H1 (cell line): ENCODE measurements around the gene CENPP. TPM values are rescaled to one million over a fixed set of nuclear protein-coding genes. Genes with fewer than 3 reads are reported as not detected.

Experiments
- NRF1 ChIP-seq: IDR thresholded peaks from 2 replicates; pipeline ENCODE4 v1.6.1; 2011; ENCODE audit warnings: mild to moderate bottlenecking, low read depth, low read length, improper control_type of control experiment
- POLR2A ChIP-seq, 2 experiments: IDR thresholded peaks; 1 replicate in 1 of 2; 2 replicates in 1 of 2; pipeline ENCODE4 v1.6.1; 2011; ENCODE audit warnings: low read depth in 2 of 2, low read length in 2 of 2, mild to moderate bottlenecking in 2 of 2; ENCODE audit errors: control extremely low read depth in 1 of 2
- SAP30 ChIP-seq: fragments of 300-600 bp; sonication (generic); IDR thresholded peaks from 2 replicates; pipeline ENCODE4 v1.7.1; 2012; ENCODE audit warnings: low read length, moderate library complexity, mild to moderate bottlenecking, inconsistent platforms; ENCODE audit not compliant: insufficient read depth, insufficient replicate concordance
- polyA plus RNA-seq, 7 experiments: library from polyadenylated mRNA; depleted of rRNA in 3 of 7; stranded (reverse) in 5 of 7; unstranded in 2 of 7; fragments of >200 nt in 5 of 7; fragments of 200-250 nt in 2 of 7; gene quantifications; 1 replicate in 5 of 7; 2 replicates in 1 of 7; 4 replicates in 1 of 7; pipeline versions ENCODE4 v1.2.1 to v1.2.3, GENCODE V29; 2011 to 2013; ENCODE audit warnings: missing spikeins in 2 of 7, mixed read lengths in 2 of 7
- total RNA-seq: library from RNA; stranded (reverse); fragmentation: NEBNext Ultra II Directional; extraction: Animal tissue kit (Norgen Biotek cat#: 25700); gene quantifications from 2 replicates; pipeline ENCODE4 v1.2.1, GENCODE V29; 2021

CENPP gene
- total and polyA plus RNA-seq, 2 of the 8 experiments (the other 6 are each of a cell fraction or from before 2014, with no cell fraction given): 2.7 to 10.8 TPM

GRCh38 chr9:92496396-92497176, 170.8 kb downstream of the CENPP start (continued):
- TF ChIP-seq NRF1 (no peak), SAP30 (no peak), POLR2A (IDR thresholded peaks at IDR 0.05; ENCODE audit: control extremely low read depth in 1 of 2, low read depth in 2 of 2, low read length in 2 of 2) (no peak)
- TF ChIP-seq, all 59 proteins: peak for 0
